HL-60 (cell line): ENCODE data around the gene NLRP3.
"Not testable (repeated sequence)": the region's sequence is repeated elsewhere in the genome, so short reads cannot be mapped to it uniquely, and the experiment has no call there.

Experiments used
- DNase-seq, 2 experiments: peaks; one replicate each; pipeline ENCODE4 v3.0.0-alpha.2; 2010 to 2020; ENCODE audit warnings: low read depth in 1 of 2, low spot score in 1 of 2
- H3K27ac ChIP-seq: fragments of 250-450 bp; sonication (Bioruptor Pico); replicated peaks from 2 replicates; pipeline ENCODE4 v1.5.1; 2020; ENCODE audit warnings: mild to moderate bottlenecking, moderate library complexity
- H3K27me3 ChIP-seq: fragments of 250-450 bp; sonication (Bioruptor Pico); 2 replicates; pipeline ENCODE4 v1.5.1; 2021; ENCODE audit warnings: mild to moderate bottlenecking, moderate library complexity; ENCODE audit not compliant: insufficient read depth, poor library complexity, severe bottlenecking
- H3K4me3 ChIP-seq: replicated peaks from 2 replicates; pipeline ENCODE4 v1.5.1; 2011; ENCODE audit warnings: mild to moderate bottlenecking, control low read depth, low read length; ENCODE audit not compliant: insufficient read depth
- GABPA ChIP-seq: IDR thresholded peaks from 2 replicates; pipeline ENCODE4 v1.6.1; 2012; ENCODE audit warnings: low read depth
- POLR2AphosphoS5 ChIP-seq: IDR thresholded peaks from 2 replicates; pipeline ENCODE4 v1.6.1; 2012; ENCODE audit warnings: low read depth
- SPI1 ChIP-seq: IDR thresholded peaks from 2 replicates; pipeline ENCODE4 v1.6.1; 2012; ENCODE audit warnings: low read depth, mild to moderate bottlenecking, borderline replicate concordance
- TF ChIP-seq, protein P1 (sequence below): IDR thresholded peaks from one replicate; pipeline ENCODE4 v1.5.1; 2011; ENCODE audit warnings: low read length, control low read depth, inconsistent platforms; ENCODE audit not compliant: insufficient read depth
- TF ChIP-seq, protein P2 (sequence below): IDR thresholded peaks from 2 replicates; pipeline ENCODE4 v1.6.1; 2012; ENCODE audit warnings: low read depth; ENCODE audit not compliant: insufficient replicate concordance

Gene NLRP3

DNA sequence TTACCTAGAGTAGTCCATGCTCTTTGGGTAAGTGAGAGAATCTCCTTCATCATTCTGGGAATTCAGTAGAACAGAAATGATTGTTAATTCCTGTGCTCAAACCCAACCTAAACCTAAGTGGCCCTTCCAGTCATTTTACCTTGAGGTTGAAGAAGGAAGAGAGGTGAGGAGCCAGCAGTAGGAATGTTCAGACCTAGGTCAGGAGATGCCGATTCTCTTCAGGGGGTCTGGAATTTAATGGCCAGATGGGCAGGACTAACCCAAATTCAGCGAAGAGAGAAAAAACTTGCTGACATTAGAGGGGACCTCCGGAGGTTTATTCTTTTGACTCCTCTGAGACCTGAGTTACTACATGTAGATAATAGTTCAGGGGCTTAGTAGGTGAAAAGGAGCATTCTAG, 58.4 kb downstream of the NLRP3 start:
- Histone ChIP-seq H3K4me3 (no peak overlapping the region), H3K27ac (no peak overlapping the region), H3K27me3 (no peaks in the 10 kb centered on the region)
- TF ChIP-seq, protein P1, sequence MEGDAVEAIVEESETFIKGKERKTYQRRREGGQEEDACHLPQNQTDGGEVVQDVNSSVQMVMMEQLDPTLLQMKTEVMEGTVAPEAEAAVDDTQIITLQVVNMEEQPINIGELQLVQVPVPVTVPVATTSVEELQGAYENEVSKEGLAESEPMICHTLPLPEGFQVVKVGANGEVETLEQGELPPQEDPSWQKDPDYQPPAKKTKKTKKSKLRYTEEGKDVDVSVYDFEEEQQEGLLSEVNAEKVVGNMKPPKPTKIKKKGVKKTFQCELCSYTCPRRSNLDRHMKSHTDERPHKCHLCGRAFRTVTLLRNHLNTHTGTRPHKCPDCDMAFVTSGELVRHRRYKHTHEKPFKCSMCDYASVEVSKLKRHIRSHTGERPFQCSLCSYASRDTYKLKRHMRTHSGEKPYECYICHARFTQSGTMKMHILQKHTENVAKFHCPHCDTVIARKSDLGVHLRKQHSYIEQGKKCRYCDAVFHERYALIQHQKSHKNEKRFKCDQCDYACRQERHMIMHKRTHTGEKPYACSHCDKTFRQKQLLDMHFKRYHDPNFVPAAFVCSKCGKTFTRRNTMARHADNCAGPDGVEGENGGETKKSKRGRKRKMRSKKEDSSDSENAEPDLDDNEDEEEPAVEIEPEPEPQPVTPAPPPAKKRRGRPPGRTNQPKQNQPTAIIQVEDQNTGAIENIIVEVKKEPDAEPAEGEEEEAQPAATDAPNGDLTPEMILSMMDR = no peak
- TF ChIP-seq, protein P2, sequence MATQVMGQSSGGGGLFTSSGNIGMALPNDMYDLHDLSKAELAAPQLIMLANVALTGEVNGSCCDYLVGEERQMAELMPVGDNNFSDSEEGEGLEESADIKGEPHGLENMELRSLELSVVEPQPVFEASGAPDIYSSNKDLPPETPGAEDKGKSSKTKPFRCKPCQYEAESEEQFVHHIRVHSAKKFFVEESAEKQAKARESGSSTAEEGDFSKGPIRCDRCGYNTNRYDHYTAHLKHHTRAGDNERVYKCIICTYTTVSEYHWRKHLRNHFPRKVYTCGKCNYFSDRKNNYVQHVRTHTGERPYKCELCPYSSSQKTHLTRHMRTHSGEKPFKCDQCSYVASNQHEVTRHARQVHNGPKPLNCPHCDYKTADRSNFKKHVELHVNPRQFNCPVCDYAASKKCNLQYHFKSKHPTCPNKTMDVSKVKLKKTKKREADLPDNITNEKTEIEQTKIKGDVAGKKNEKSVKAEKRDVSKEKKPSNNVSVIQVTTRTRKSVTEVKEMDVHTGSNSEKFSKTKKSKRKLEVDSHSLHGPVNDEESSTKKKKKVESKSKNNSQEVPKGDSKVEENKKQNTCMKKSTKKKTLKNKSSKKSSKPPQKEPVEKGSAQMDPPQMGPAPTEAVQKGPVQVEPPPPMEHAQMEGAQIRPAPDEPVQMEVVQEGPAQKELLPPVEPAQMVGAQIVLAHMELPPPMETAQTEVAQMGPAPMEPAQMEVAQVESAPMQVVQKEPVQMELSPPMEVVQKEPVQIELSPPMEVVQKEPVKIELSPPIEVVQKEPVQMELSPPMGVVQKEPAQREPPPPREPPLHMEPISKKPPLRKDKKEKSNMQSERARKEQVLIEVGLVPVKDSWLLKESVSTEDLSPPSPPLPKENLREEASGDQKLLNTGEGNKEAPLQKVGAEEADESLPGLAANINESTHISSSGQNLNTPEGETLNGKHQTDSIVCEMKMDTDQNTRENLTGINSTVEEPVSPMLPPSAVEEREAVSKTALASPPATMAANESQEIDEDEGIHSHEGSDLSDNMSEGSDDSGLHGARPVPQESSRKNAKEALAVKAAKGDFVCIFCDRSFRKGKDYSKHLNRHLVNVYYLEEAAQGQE = no peak
- TF ChIP-seq GABPA = no peak
- TF ChIP-seq POLR2AphosphoS5 = no peak
- TF ChIP-seq SPI1 = no peak
- no peak for DNase-seq

DNA sequence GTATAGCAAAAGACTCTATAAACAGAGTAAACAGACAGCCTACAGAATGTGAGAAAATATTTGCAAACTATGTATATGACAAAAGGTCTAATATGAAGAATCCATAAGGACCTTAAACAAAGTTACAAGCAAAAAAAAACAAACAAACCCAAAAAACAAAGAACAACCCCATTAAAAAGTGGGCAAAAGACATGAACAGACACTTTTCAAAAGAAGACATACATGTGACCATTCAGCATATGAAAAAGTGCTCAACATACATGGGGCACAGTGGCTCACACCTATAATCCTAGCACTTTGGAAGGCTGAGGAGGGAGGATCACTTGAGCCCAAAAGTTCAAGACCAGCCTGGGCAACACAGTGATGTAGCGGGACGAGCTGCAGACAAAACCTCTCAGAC, 59.8 kb downstream of the NLRP3 start:
- Histone ChIP-seq H3K27me3 (no peaks in the 10 kb centered on the region), H3K27ac (no peak overlapping the region), H3K4me3 (no peak overlapping the region)
- TF ChIP-seq SPI1 = no peak
- TF ChIP-seq, protein P2 = no peak
- no peak for TF ChIP-seq GABPA
- TF ChIP-seq POLR2AphosphoS5 = no peak
- TF ChIP-seq, protein P1 = no peak
- no peak for DNase-seq

DNA sequence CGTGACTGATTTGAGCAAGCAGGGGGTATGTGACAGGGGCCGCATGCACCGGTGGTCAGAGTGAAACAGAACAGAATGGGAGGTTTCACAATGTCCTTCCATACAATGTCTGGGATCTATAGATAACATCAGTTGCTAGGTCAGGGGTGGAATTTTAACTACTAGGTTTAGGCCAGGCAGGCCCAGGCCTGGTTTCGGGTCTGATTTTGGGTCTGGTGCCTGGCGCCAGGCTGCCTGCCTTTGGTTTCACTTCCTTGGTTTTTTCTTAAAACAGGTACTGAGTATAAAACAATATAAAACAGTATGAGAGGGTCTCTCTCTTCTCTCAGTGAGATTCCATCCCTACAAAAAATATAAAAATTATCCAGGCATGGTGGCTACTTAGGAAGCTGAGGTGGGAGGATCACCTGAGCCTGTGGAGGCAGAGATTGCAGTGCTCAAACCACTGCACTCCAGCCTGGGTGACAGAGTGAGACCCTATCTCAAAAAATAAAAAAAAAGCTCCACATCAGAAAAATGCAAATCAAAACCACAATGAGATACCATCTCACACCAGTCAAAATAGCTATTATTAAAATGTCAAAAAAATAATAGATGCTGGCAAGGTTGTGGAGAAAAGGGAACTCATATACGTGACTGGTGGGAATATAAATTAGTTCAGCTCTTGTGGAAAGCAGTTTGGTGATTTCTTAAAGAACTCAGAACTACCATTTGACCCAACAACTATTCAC, 60.5 kb downstream of the NLRP3 start:
- not testable (repeated sequence) for DNase-seq, H3K4me3 ChIP-seq, H3K27me3 ChIP-seq, H3K27ac ChIP-seq

DNA sequence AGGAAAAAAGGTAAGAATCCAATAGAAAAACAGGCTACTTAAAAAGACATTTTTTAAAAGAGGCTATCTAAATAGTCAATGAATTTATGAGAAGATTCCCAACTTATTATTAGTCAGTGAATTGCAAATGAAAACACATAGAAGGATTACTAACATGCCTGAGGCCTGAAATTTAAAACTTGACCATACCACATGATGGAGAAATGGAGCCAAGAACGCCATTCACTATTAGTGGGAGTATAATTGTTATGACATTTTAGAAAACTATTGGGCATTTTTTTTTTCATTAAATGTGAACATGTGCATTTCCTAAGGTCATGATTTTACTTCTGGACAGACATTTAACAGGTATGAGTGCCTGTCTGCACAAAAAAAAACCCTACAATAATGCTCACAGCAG, 66.8 kb downstream of the NLRP3 start:
- TF ChIP-seq, protein P1 = no peak
- TF ChIP-seq GABPA (no peak), POLR2AphosphoS5 (no peak), SPI1 (no peak)
- TF ChIP-seq, protein P2 = no peak
- DNase-seq = no peak

More for the DNA sequence above, 66.8 kb downstream of the NLRP3 start:
- no peak overlapping the region for H3K27ac ChIP-seq
- H3K4me3 ChIP-seq = no peak overlapping the region
- no peaks in the 10 kb centered on the region for H3K27me3 ChIP-seq
